Measurements from ENCODE around the gene DISP3.

DISP3 gene

GRCh38 chr1:11500881-11501280 is 21.9 kb downstream of the DISP3 start:
- Histone ChIP-seq H3K36me3 (ENCODE audit: insufficient read depth, low read length) (peaks cover 5% of the 10 kb centered on the region; the same call in 1 of the 2 replicates), H4K20me1 (ENCODE audit: insufficient read depth, low read length) (no peaks in the 10 kb centered on the region; the same call in 1 of the 2 replicates), H3K27me3 (ENCODE audit: insufficient read depth, low read length, poor library complexity) (no peaks in the 10 kb centered on the region), H3K4me3 (ENCODE audit: low read depth in 1 of 2, low read length in 2 of 2) (no peak overlapping the region), H3K79me2 (ENCODE audit: insufficient read depth, low read length) (no peaks in the 10 kb centered on the region), H3K4me2 (ENCODE audit: insufficient read depth, low read length) (no peak overlapping the region), H2AFZ (ENCODE audit: low read depth, low read length) (no peak overlapping the region), H3K27ac (ENCODE audit: low read length) (no peak overlapping the region), H3K9ac (ENCODE audit: low read depth, low read length) (no peak overlapping the region), H3K9me3 (ENCODE audit: insufficient read depth, low read length, severe bottlenecking) (peaks cover 16% of the 10 kb centered on the region), H3K4me1 (ENCODE audit: insufficient read depth, low read length) (no peaks in the 10 kb centered on the region)
- no peak for TF ChIP-seq CTCF (IDR thresholded peaks at IDR 0.05; ENCODE audit: borderline replicate concordance, extremely low read depth, low read length, poor library complexity, severe bottlenecking)
- no peak for TF ChIP-seq EZH2 (IDR thresholded peaks at IDR 0.05; ENCODE audit: borderline replicate concordance, low read depth, low read length, severe bottlenecking)
- ATAC-seq (ENCODE audit: insufficient read depth, low read depth) (no peak), DNase-seq (no peak)

- H3K36me3 ChIP-seq (ENCODE audit: insufficient read depth, low read length) = peaks cover 5% of the 10 kb centered on the region; the same call in 1 of the 2 replicates
- H3K79me2 ChIP-seq (ENCODE audit: insufficient read depth, low read length) = no peaks in the 10 kb centered on the region
- no peak overlapping the region for H3K4me2 ChIP-seq (ENCODE audit: insufficient read depth, low read length)
- no peak overlapping the region for H3K27ac ChIP-seq (ENCODE audit: low read length)
- no peaks in the 10 kb centered on the region for H3K27me3 ChIP-seq (ENCODE audit: insufficient read depth, low read length, poor library complexity)
- no peak for ATAC-seq (ENCODE audit: insufficient read depth, low read depth)
- TF ChIP-seq CTCF (IDR thresholded peaks at IDR 0.05; ENCODE audit: borderline replicate concordance, extremely low read depth, low read length, poor library complexity, severe bottlenecking) = no peak
- TF ChIP-seq EZH2 (IDR thresholded peaks at IDR 0.05; ENCODE audit: borderline replicate concordance, low read depth, low read length, severe bottlenecking) = no peak
- H2AFZ ChIP-seq (ENCODE audit: low read depth, low read length) = no peak overlapping the region
- H3K4me1 ChIP-seq (ENCODE audit: insufficient read depth, low read length) = no peaks in the 10 kb centered on the region
- H3K9ac ChIP-seq (ENCODE audit: low read depth, low read length) = no peak overlapping the region
- no peak overlapping the region for H3K4me3 ChIP-seq (ENCODE audit: low read depth in 1 of 2, low read length in 2 of 2)
- no peaks in the 10 kb centered on the region for H4K20me1 ChIP-seq (ENCODE audit: insufficient read depth, low read length)
- H3K9me3 ChIP-seq (ENCODE audit: insufficient read depth, low read length, severe bottlenecking) = peaks cover 21% of the 10 kb centered on the region
- no peak for DNase-seq
Observed at GRCh38 chr1:11501491-11501897, 22.5 kb downstream of the DISP3 start.

GRCh38 chr1:11501906-11502485 is 23.0 kb downstream of the DISP3 start:
- Histone ChIP-seq H3K9ac (ENCODE audit: low read depth, low read length) (no peak overlapping the region), H3K27ac (ENCODE audit: low read length) (no peak overlapping the region), H3K4me3 (ENCODE audit: low read depth in 1 of 2, low read length in 2 of 2) (no peak overlapping the region), H2AFZ (ENCODE audit: low read depth, low read length) (no peak overlapping the region), H4K20me1 (ENCODE audit: insufficient read depth, low read length) (no peaks in the 10 kb centered on the region), H3K4me2 (ENCODE audit: insufficient read depth, low read length) (no peak overlapping the region), H3K36me3 (ENCODE audit: insufficient read depth, low read length) (peaks cover 5% of the 10 kb centered on the region; the same call in 1 of the 2 replicates), H3K9me3 (ENCODE audit: insufficient read depth, low read length, severe bottlenecking) (peaks cover 24% of the 10 kb centered on the region), H3K27me3 (ENCODE audit: insufficient read depth, low read length, poor library complexity) (no peaks in the 10 kb centered on the region), H3K4me1 (ENCODE audit: insufficient read depth, low read length) (no peaks in the 10 kb centered on the region), H3K79me2 (ENCODE audit: insufficient read depth, low read length) (no peaks in the 10 kb centered on the region)
- DNase-seq (no peak), ATAC-seq (ENCODE audit: insufficient read depth, low read depth) (no peak)
- TF ChIP-seq CTCF (IDR thresholded peaks at IDR 0.05; ENCODE audit: borderline replicate concordance, extremely low read depth, low read length, poor library complexity, severe bottlenecking) (no peak), EZH2 (IDR thresholded peaks at IDR 0.05; ENCODE audit: borderline replicate concordance, low read depth, low read length, severe bottlenecking) (no peak)

Measured in DND-41 (cell line).